ENCODE measurements around the gene DHRS11. TPM values are rescaled to one million over a fixed set of nuclear protein-coding genes. Genes with fewer than 3 reads are reported as not detected.

DHRS11 gene
- total RNA-seq = 6.9 and 7.4 TPM in 2 replicates

GRCh38 chr17:36591434-36592315 lies at the start of gene DHRS11:
Gene DHRS11 (plus strand): TSS chr17:36591879. CDS start chr17:36592010, 131 bp downstream.

GRCh38 chr17:36544307-36545076 lies 47.2 kb upstream of the DHRS11 start, which contains the start of gene GGNBP2:
Gene GGNBP2 (plus strand): TSS chr17:36544919. CDS start chr17:36545725, 806 bp downstream.

GRCh38 chr17:36601303-36602029 lies 9.8 kb downstream of the DHRS11 start, which contains the start of gene MRM1:
Gene MRM1 (plus strand): TSS chr17:36601583. CDS start chr17:36601811, 228 bp downstream.

Other genes starting within 250 kb of the DHRS11 start
- gene TBC1D3H, start 203.4 kb upstream of the DHRS11 start, total RNA-seq = not detected in 2 replicates
- 30.5 and 43.0 TPM in 2 replicates for gene ZNHIT3, start 105.2 kb upstream of the DHRS11 start, total RNA-seq
- 34.0 and 44.1 TPM in 2 replicates for gene MYO19, start 57.0 kb upstream of the DHRS11 start, total RNA-seq
- gene PIGW, start 56.9 kb upstream of the DHRS11 start, total RNA-seq = 10.9 and 14.8 TPM in 2 replicates
- gene GGNBP2, start 47.0 kb upstream of the DHRS11 start, total RNA-seq = 28.6 and 33.6 TPM in 2 replicates
- gene MRM1, start 9.7 kb downstream of the DHRS11 start, total RNA-seq = 7.0 and 7.3 TPM in 2 replicates